Gastroesophageal sphincter (tissue), 4 donors: ENCODE results near the gene DNAJC21. TPM values are rescaled to one million over a fixed set of nuclear protein-coding genes. Genes with fewer than 3 reads are reported as not detected.
A peak's percentile ranks its signal among the peaks of the same experiment; 100 is the strongest.

Experiments used
- ATAC-seq: fragments of 150-250 bp; one replicate; pipeline ENCODE4 v1.9.1; 2016; ENCODE audit warnings: mild to moderate bottlenecking, moderate library complexity
- H3K27ac ChIP-seq, 4 donors: fragments of 200-600 bp; sonication (generic) in 3 of 4; 1 replicate in 3 of 4; 2 replicates in 1 of 4; pipeline ENCODE4 v1.5.1; 2016 to 2019
- H3K27me3 ChIP-seq: fragments of 200-600 bp; sonication (generic); one replicate; pipeline ENCODE4 v1.5.1; 2019
- H3K36me3 ChIP-seq, 2 donors: fragments of 200-600 bp; sonication (generic); one replicate each; pipeline ENCODE4 v1.5.1; 2019; ENCODE audit warnings: control low read depth in 1 of 2
- H3K4me1 ChIP-seq, 3 donors: fragments of 200-600 bp; sonication (generic); 1 replicate in 2 of 3; 2 replicates in 1 of 3; pipeline ENCODE4 v1.5.1; 2016 to 2019; ENCODE audit warnings: control low read depth in 2 of 3
- H3K4me3 ChIP-seq, 2 donors: fragments of 200-600 bp; sonication (generic); one replicate each; pipeline ENCODE4 v1.5.1; 2019; ENCODE audit warnings: mild to moderate bottlenecking in 1 of 2, moderate library complexity in 1 of 2
- H3K9me3 ChIP-seq, 3 donors: fragments of 200-600 bp; sonication (generic); one replicate each; pipeline ENCODE4 v1.5.1; 2017 to 2019; ENCODE audit warnings: control low read depth in 2 of 3
- EP300 ChIP-seq: sonication (generic); formaldehyde crosslinking; IDR thresholded peaks from one replicate; pipeline ENCODE4 v1.6.1; 2017; ENCODE audit warnings: antibody characterized with exemption, mild to moderate bottlenecking
- POLR2A ChIP-seq, 2 donors: fragments of 450-650 bp; IDR thresholded peaks; one replicate each; pipeline ENCODE4 v1.6.1; 2017; ENCODE audit warnings: antibody characterized with exemption in 2 of 2, mild to moderate bottlenecking in 2 of 2, moderate library complexity in 1 of 2
- POLR2AphosphoS5 ChIP-seq: sonication (generic); formaldehyde crosslinking; IDR thresholded peaks from one replicate; pipeline ENCODE4 v1.6.1; 2017; ENCODE audit warnings: antibody characterized with exemption
- WGBS, 2 donors: methylation state at CpG; one replicate each; pipeline ENCODE4 v1.1.5; 2018; ENCODE audit warnings: low coverage in 1 of 2; 5-methylcytosine and 5-hydroxymethylcytosine counted together
- total RNA-seq, 4 donors: library from RNA; depleted of rRNA; stranded (reverse); fragments of >200 nt; gene quantifications; one replicate each; pipeline ENCODE4 v1.1.0, GENCODE V29; 2016
- TF ChIP-seq, protein P1 (sequence below), 4 experiments: fragments of 200-600 bp in 2 of 4; fragments of 450-650 bp in 2 of 4; sonication (generic) in 1 of 4; IDR thresholded peaks; one replicate each; pipeline ENCODE4 v1.5.1; 2017 to 2019; ENCODE audit warnings: antibody characterized with exemption in 4 of 4, mild to moderate bottlenecking in 2 of 4, moderate library complexity in 2 of 4

The DNAJC21 gene
- total RNA-seq, result 10 to 100 TPM; 46.8 to 99.8 (median 70.3) TPM

DNA sequence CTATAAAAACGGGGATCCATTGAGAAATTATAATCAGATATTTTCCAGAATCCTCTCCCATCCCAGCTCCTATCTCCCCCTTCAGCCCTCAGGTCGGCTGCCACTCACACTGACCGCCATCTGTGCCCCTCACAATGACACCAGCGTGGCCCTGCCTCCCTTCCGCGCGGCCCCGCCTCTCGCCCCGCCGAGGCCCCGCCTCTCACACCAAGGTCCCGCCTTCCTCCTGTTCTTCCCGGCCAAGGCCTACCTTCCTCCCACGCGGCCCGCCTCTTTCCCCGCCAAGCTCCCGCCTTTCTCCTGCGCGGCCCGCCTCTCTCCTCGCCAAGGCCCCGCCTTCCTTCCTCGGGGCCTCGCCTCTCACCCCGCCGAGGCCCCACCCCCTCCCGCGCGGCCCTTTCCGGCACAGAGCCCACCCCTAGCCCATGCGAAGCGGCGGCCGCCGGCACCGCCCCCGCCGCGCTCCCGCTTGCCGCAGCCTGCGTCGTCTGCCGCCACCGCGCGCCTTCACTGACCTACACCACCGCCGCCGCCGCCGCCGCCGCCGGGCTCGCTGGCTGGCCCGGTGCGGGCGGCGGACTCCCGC lies at the start of gene DNAJC21:
Gene DNAJC21 (plus strand): TSS at position 426 of the 586 bp plus-strand sequence. CDS start 261 bp downstream, outside the sequence.
- Histone ChIP-seq H3K36me3 (peaks cover 0 to 35% of the 10 kb centered on the region in 2 donors), H3K27me3 (no peaks in the 10 kb centered on the region), H3K9me3 (no peaks in the 10 kb centered on the region), H3K4me1 (peaks cover 8 to 34% (median 9%) of the 10 kb centered on the region in 3 donors), H3K27ac (peak within 1 kb of the TSS; percentile 82 to 98 (median 96)), H3K4me3 (peak within 1 kb of the TSS; percentile 60 to 90)
- WGBS, 2 donors, result 0 to 1% methylated on average over 1 to 19 of the region's 63 CpGs
- peak; percentile 97 for ATAC-seq
- TF ChIP-seq EP300 (no peak), POLR2A (IDR thresholded peaks at IDR 0.05) (no peak), POLR2AphosphoS5 (peak; percentile 79)

DNA sequence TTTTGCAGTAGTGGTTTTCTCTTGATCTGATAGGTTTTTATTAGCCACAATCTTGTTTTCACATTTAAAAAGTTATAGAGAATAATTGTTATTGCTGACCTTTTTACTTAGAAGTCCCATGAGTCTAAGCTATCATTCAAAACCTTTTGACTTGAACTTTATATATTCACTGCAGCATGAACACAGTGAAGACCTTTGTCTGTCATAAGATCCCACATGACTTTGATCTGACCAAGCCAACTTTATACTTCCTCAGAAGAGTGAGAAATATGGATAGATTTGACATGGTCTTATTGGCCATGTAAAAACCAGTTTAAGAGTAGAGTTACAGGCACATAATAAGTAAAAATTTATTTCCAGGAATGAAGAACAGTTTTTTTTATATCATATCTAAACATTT lies 48.1 kb upstream of the DNAJC21 start:
- Histone ChIP-seq H3K4me3 (no peak overlapping the region), H3K27ac (no peak overlapping the region), H3K36me3 (no peaks in the 10 kb centered on the region), H3K27me3 (no peaks in the 10 kb centered on the region), H3K9me3 (peaks cover 0 to 13% (median 0%) of the 10 kb centered on the region in 3 donors), H3K4me1 (no peaks in the 10 kb centered on the region)
- TF ChIP-seq POLR2A (IDR thresholded peaks at IDR 0.05) (no peak), EP300 (no peak), POLR2AphosphoS5 (no peak)
- TF ChIP-seq, protein P1, sequence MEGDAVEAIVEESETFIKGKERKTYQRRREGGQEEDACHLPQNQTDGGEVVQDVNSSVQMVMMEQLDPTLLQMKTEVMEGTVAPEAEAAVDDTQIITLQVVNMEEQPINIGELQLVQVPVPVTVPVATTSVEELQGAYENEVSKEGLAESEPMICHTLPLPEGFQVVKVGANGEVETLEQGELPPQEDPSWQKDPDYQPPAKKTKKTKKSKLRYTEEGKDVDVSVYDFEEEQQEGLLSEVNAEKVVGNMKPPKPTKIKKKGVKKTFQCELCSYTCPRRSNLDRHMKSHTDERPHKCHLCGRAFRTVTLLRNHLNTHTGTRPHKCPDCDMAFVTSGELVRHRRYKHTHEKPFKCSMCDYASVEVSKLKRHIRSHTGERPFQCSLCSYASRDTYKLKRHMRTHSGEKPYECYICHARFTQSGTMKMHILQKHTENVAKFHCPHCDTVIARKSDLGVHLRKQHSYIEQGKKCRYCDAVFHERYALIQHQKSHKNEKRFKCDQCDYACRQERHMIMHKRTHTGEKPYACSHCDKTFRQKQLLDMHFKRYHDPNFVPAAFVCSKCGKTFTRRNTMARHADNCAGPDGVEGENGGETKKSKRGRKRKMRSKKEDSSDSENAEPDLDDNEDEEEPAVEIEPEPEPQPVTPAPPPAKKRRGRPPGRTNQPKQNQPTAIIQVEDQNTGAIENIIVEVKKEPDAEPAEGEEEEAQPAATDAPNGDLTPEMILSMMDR (IDR thresholded peaks at IDR 0.05), result no peak
- ATAC-seq, result no peak

DNA sequence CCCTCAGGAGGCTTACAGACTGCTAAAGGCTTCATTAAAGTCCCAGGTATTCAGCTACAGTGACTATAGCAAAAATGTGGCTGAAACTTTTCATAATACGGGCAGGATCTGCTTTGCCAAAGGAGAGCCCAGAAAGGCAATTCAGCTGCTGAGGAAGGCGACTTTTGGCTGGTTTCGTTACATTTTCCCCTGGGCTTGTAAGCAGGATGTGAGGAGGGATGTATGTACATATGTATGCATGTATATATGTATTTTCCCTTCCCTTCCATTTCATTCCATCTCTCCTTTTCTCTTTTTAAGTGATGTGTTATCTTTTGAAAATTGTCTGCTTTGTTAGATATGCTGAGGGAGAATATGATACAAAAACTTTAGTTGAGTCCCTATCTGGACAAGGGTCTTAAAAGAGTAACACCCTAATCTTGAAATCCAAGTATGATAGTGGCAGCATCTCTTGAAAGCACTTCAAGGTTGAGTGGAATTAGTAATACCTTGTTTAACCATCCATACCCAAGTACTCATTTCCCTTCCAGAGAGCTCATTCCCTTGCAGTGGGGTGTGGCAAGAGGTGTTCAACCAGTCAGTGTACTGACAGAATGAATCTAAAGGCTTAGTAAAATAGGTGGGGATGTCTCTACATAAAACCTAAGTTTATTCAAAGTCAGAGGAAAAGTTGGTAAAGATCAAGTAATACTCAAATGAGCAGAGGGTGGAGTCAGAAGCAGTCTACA lies 42.8 kb upstream of the DNAJC21 start:
- ATAC-seq, result no peak
- TF ChIP-seq, protein P1 (IDR thresholded peaks at IDR 0.05), result no peak
- TF ChIP-seq POLR2A (IDR thresholded peaks at IDR 0.05) (no peak), EP300 (no peak), POLR2AphosphoS5 (no peak)
- no peaks in the 10 kb centered on the region for H3K27me3 ChIP-seq
- no peaks in the 10 kb centered on the region for H3K36me3 ChIP-seq
- H3K4me3 ChIP-seq, result no peak overlapping the region
- no peaks in the 10 kb centered on the region for H3K9me3 ChIP-seq
- no peaks in the 10 kb centered on the region for H3K4me1 ChIP-seq
- no peak overlapping the region for H3K27ac ChIP-seq
- WGBS, 2 donors, result 60 to 77% methylated on average over 2 to 3 of the region's 3 CpGs

GRCh38 chr5:34889394-34889793 lies 40.0 kb upstream of the DNAJC21 start:
- Histone ChIP-seq H3K27me3 (no peaks in the 10 kb centered on the region), H3K27ac (no peak overlapping the region), H3K36me3 (no peaks in the 10 kb centered on the region), H3K4me3 (no peak overlapping the region), H3K9me3 (no peaks in the 10 kb centered on the region), H3K4me1 (no peaks in the 10 kb centered on the region)
- WGBS, 2 donors, result 100% methylated on average over 1 of the region's 1 CpG; no CpG with 5 or more reads in 1 of the 2 donors
- TF ChIP-seq EP300 (no peak), POLR2A (IDR thresholded peaks at IDR 0.05) (no peak), POLR2AphosphoS5 (no peak)
- TF ChIP-seq, protein P1 (IDR thresholded peaks at IDR 0.05), result no peak
- ATAC-seq, result no peak

DNA sequence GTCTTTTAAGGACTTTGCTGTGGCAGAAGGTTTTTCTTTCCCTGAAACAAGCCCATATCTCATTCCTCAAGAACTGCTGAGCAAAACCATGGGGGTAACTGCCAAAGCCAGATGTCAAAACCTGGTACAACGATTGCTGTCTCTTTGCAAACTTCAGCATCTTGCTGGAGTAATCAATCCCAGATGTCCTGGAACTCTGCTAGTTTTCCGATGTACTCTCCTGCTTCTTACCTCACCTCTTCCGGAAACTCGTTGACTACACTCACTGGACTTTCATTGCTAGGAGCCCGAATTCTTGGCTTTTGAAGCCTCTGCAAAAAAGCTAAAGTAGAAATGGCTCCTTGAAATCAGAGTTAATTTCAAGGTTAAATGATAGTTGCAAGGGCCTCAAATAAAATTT lies 37.4 kb upstream of the DNAJC21 start:
- H3K27ac ChIP-seq, result no peak overlapping the region
- H3K4me3 ChIP-seq, result no peak overlapping the region
- H3K4me1 ChIP-seq, result no peaks in the 10 kb centered on the region
- 69 to 78% methylated on average over 4 to 5 of the region's 5 CpGs for WGBS, 2 donors
- TF ChIP-seq POLR2AphosphoS5 (no peak), POLR2A (IDR thresholded peaks at IDR 0.05) (no peak), EP300 (no peak)
- TF ChIP-seq, protein P1 (IDR thresholded peaks at IDR 0.05), result no peak
- H3K9me3 ChIP-seq, result no peaks in the 10 kb centered on the region
- H3K27me3 ChIP-seq, result no peaks in the 10 kb centered on the region
- peaks cover 0 to 11% of the 10 kb centered on the region in 2 donors for H3K36me3 ChIP-seq
- no peak for ATAC-seq
